SH-SY5Y (cell line): Measurements from ENCODE around the gene PCDHGB7.

ENCODE experiments used
- GATA2 ChIP-seq: IDR thresholded peaks from 2 replicates; pipeline ENCODE4 v1.6.1; 2011; ENCODE audit warnings: mild to moderate bottlenecking, low read depth, low read length
- GATA3 ChIP-seq: IDR thresholded peaks from 2 replicates; pipeline ENCODE4 v1.6.1; 2011; ENCODE audit warnings: low read depth, mild to moderate bottlenecking, low read length, moderate library complexity

PCDHGB7 gene

GRCh38 chr5:141412854-141413539, 4.5 kb upstream of the PCDHGB7 start, which contains the start of gene PCDHGA10:
Gene PCDHGA10, plus strand, starts transcription at chr5:141412987. Its CDS starts 189 bp downstream, at chr5:141413176.
- TF ChIP-seq GATA3 (no peak), GATA2 (no peak)

- no peak for TF ChIP-seq GATA3
- TF ChIP-seq GATA2, result no peak
Observed at GRCh38 chr5:141413540-141414069, 3.9 kb upstream of the PCDHGB7 start.

GRCh38 chr5:141419074-141419880, 1.8 kb downstream of the PCDHGB7 start:
- TF ChIP-seq GATA3, result no peak
- no peak for TF ChIP-seq GATA2

GRCh38 chr5:141420855-141421488, 3.5 kb downstream of the PCDHGB7 start, which contains the start of gene PCDHGA11:
Gene PCDHGA11, plus strand, starts transcription at chr5:141421051. Its CDS starts 177 bp downstream, at chr5:141421228.
- TF ChIP-seq GATA3 (no peak), GATA2 (no peak)

GRCh38 chr5:141421489-141421855, 4.0 kb downstream of the PCDHGB7 start:
- no peak for TF ChIP-seq GATA3
- no peak for TF ChIP-seq GATA2

GRCh38 chr5:141422742-141423291, 5.3 kb downstream of the PCDHGB7 start:
- TF ChIP-seq GATA2, result no peak
- no peak for TF ChIP-seq GATA3

- no peak for TF ChIP-seq GATA2
- no peak for TF ChIP-seq GATA3
Observed at GRCh38 chr5:141427783-141428426, 10.4 kb downstream of the PCDHGB7 start.

GRCh38 chr5:141430332-141431113, 13.0 kb downstream of the PCDHGB7 start, which contains the start of gene PCDHGA12:
Gene PCDHGA12, plus strand, starts transcription at chr5:141430507. Its CDS starts 253 bp downstream, at chr5:141430760.
- no peak for TF ChIP-seq GATA2
- no peak for TF ChIP-seq GATA3

- TF ChIP-seq GATA2, result no peak
- no peak for TF ChIP-seq GATA3
Observed at GRCh38 chr5:141431286-141431685, 13.8 kb downstream of the PCDHGB7 start.

- TF ChIP-seq GATA2 (no peak), GATA3 (no peak)
Observed at GRCh38 chr5:141434006-141434405, 16.5 kb downstream of the PCDHGB7 start.

- TF ChIP-seq GATA3 (no peak), GATA2 (no peak)
Observed at GRCh38 chr5:141437221-141437620, 19.7 kb downstream of the PCDHGB7 start.

GRCh38 chr5:141439411-141440141, 22.1 kb downstream of the PCDHGB7 start:
- TF ChIP-seq GATA2, result no peak
- no peak for TF ChIP-seq GATA3
